K562 (cell line): ENCODE measurements around the gene FIG4.

ENCODE experiments used
- BDP1 ChIP-seq: IDR thresholded peaks from 3 replicates; pipeline ENCODE4 v1.6.1; 2011; ENCODE audit not compliant: insufficient read length, insufficient read depth
- TEAD4 ChIP-seq, 2 experiments: sonication (generic) in 1 of 2; formaldehyde crosslinking in 1 of 2; IDR thresholded peaks; 2 replicates each; pipeline versions ENCODE4 v1.6.1 to v1.8.0; 2012 to 2022; ENCODE audit warnings: borderline replicate concordance in 1 of 2, inconsistent platforms in 1 of 2, low read length in 1 of 2, mild to moderate bottlenecking in 1 of 2, missing genetic modification reagents in 1 of 2
- ZFX ChIP-seq: sonication (generic); formaldehyde crosslinking; IDR thresholded peaks from 2 replicates; pipeline ENCODE4 v1.8.0; 2022; ENCODE audit warnings: mild to moderate bottlenecking, missing genetic modification reagents, moderate library complexity
- ZNF274 ChIP-seq: IDR thresholded peaks from 2 replicates; pipeline ENCODE4 v1.6.1; 2011; ENCODE audit warnings: low read depth, mild to moderate bottlenecking, low read length, moderate library complexity, borderline replicate concordance
- TF ChIP-seq, protein P1 (sequence below), 3 experiments: IDR thresholded peaks in 2 of 3; conservative IDR thresholded peaks in 1 of 3; 2 replicates each; pipeline ENCODE4 v1.5.1; 2011 to 2012; ENCODE audit warnings: low read length in 3 of 3, mild to moderate bottlenecking in 3 of 3, control low read depth in 2 of 3, improper control_type of control experiment in 1 of 3, inconsistent platforms in 1 of 3, low read depth in 1 of 3, mixed read lengths in 1 of 3, moderate library complexity in 1 of 3; ENCODE audit not compliant: insufficient read depth in 2 of 3

DNA sequence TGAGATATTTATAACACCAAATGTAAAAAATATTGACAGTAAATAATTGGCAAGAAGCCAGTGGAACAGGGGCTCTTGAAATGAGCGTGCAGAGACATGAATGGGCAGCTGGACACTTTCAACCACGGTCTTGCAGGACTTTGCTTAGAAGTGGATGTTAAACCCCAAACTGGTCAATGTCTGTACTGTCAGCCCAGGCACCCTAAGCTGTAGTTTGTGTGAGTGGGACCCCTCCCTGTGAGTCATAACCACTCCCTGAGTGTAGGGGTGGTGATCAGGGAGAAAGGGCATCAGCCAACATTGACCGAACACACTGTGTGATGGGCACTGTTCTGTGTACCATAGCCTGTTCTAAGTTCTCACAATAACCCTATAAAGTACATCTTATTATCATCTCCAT is 108.6 kb downstream of the FIG4 start:
- TF ChIP-seq ZFX (CRISPR knock-in tag) (no peak), ZNF274 (no peak), BDP1 (no peak), TEAD4 (IDR thresholded peaks at IDR 0.05; ENCODE audit: low read length) (no peak), TEAD4 (CRISPR knock-in tag; IDR thresholded peaks at IDR 0.05; ENCODE audit: borderline replicate concordance) (no peak)
- TF ChIP-seq, protein P1, sequence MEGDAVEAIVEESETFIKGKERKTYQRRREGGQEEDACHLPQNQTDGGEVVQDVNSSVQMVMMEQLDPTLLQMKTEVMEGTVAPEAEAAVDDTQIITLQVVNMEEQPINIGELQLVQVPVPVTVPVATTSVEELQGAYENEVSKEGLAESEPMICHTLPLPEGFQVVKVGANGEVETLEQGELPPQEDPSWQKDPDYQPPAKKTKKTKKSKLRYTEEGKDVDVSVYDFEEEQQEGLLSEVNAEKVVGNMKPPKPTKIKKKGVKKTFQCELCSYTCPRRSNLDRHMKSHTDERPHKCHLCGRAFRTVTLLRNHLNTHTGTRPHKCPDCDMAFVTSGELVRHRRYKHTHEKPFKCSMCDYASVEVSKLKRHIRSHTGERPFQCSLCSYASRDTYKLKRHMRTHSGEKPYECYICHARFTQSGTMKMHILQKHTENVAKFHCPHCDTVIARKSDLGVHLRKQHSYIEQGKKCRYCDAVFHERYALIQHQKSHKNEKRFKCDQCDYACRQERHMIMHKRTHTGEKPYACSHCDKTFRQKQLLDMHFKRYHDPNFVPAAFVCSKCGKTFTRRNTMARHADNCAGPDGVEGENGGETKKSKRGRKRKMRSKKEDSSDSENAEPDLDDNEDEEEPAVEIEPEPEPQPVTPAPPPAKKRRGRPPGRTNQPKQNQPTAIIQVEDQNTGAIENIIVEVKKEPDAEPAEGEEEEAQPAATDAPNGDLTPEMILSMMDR (IDR thresholded peaks at IDR 0.05 in 2 of 3, conservative IDR thresholded peaks at IDR 0.05 in 1 of 3; ENCODE audit: insufficient read depth in 2 of 3, low read depth in 1 of 3, low read length in 3 of 3): no peak
